ENCODE measurements around the gene BATF3.
"Not testable (repeated sequence)": the region's sequence is repeated elsewhere in the genome, so short reads cannot be mapped to it uniquely, and the experiment has no call there.

The BATF3 gene, protein sequence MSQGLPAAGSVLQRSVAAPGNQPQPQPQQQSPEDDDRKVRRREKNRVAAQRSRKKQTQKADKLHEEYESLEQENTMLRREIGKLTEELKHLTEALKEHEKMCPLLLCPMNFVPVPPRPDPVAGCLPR

DNA sequence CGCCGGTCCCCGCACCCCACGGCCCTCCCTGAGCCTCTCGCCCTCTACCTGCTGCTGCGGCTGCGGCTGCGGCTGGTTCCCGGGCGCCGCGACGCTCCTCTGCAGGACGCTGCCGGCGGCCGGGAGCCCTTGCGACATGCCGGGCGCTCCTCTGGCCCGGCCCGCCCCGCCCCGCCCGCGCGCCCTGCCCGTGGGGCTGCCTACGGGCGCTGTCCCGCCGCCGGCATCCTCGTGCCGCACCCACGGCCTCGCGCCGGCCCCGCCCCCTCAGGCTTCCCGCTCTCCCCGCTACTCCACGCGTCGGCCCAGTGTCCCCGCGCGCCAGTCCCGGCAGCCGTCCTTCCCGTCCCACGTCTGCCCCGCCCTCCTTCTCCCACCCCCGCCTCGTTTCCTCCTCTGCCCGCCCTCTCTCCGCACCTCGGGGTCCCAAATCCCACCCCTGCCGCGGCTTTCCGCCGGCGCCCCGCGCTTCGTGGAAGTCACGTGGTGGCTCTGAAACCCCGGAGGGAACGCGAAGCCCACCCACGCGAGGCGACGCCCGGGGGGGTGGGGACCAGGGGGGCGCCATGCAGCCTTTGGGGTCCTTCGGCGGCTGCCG is at the start of gene BATF3:
TSS of gene BATF3 (minus strand) at position 216 of the 598 bp plus-strand sequence. CDS start at position 138, 78 bp downstream.
- DNase-seq (ENCODE audit: low read depth, low spot score): no peak

DNA sequence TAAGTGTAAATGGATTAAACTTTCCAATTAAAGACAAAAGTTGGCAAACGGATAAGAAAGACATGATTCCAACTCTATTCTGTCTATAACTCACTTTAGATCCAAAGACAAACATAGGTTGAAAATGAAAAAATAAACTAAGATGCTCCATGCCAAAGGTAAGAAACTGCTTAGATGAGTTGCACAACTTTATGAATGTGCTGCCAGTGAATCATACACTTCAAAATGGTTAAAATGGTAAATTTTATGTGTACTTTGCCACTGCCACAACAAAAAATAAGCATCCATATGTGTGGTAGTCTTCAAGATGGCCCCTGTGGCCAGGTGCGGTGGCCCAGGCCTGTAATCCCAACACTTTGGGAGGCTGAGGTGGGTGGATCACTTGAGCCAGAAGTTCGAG is 46.9 kb upstream of the BATF3 start:
- DNase-seq (ENCODE audit: low read depth, low spot score): no peak

DNA sequence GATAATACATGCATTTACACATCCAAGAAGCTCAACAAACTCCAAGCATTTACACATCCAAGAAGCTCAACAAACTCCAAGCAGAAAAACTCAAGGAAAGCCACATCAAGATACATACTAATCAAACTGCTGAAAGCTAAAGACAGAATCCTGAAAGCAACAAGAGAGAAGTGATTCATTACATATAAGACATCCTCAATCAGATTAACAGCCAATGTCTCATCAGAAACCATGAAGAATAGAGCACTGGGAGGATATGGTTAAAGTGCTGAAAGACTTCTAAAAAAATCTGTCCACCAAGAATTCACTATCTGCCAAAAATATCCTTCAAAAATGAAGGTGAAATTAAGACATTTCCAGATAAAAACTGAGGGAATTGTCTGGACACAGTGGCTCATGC is 45.7 kb upstream of the BATF3 start:
- DNase-seq (ENCODE audit: low read depth, low spot score): no peak

DNA sequence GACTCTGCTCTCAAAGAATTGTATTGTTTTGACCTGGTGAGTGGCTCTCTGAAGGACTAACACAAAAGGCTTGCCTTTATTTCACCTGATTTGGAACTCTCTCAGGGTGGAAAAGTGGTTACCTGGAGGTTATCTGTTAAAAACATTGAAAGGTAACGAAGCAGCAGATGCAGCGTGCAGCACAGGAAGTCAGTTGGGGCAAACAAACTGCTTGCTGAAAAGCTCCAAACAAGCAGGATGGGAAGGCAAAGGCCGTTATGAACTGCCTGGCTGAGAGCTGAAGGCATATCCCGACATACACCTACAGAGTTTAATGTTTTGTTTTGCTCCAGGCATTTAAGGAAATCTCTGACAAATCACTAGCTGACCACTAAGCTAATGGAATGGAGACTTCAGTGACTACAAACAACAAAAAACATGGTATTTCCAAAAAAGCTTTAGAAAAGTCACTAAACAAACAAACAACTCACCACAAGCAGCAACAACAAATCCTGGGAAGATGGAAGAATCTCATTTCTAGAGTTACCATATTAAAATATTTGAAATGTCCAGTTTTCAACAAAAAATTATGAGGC is 44.3 kb upstream of the BATF3 start:
- no peak for DNase-seq (ENCODE audit: low read depth, low spot score)

DNA sequence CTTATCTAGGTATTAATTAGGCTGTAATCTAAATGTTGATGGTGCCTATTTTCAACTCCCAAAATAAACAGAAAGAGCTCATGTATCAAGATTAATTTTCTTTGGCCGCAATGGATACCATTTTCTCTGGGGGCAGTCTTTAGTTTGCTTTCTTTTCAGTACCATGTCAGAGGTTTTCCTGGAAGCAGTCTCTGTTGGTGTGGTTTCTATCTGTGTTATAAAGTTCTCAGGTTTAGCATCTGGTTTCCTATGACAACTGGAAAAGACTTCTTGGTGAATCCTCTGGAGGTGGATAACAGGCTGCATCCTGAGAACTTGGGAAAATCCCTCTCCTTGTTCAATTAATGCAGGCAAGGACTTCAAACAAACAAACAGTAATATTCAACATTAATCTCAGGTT is 38.7 kb upstream of the BATF3 start:
- DNase-seq (ENCODE audit: low read depth, low spot score): no peak

GRCh38 chr1:212737559-212737958 is 37.9 kb upstream of the BATF3 start:
- DNase-seq (ENCODE audit: low read depth, low spot score): no peak

DNA sequence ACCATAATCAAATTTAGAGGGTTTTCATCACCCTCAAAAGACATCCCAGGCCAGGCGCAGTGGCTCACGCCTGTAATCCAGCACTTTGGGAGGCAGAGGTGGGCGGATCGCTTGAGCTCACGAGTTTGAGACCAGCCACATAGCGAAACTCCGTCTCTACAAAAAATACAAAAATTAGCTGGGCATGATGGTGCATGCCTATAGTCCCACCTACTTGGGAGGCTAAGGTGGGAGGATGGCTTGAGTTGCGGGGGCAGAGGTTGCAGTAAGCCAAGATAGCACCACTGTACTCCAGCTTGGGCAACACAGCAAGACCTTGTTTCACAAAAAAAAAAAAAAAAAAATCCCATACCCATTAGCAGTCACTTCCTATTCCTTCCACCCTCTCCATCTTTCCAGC is 33.5 kb upstream of the BATF3 start:
- DNase-seq (ENCODE audit: low read depth, low spot score): no peak

DNA sequence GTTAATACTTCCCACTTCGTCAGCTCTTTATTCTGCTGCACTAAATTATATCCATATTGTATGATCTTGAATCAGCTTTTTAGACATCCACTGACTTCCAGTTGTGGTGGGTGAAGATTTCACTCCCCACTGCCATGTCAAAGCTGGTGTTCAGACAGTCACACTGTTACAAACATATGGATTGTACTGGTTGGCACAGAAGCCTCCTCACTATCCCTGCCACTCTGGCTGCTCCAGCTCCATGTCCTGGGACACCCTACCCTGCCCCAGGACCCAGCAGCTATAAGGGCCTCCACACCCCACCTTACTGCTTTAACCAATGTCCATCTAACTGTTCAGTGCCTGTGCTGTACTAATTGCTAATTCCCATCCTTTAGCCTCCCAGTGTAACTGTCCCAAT is 32.0 kb upstream of the BATF3 start:
- no peak for DNase-seq (ENCODE audit: low read depth, low spot score)

GRCh38 chr1:212728606-212729005 is 29.0 kb upstream of the BATF3 start:
- DNase-seq (ENCODE audit: low read depth, low spot score): no peak

- no peak for DNase-seq (ENCODE audit: low read depth, low spot score)
These were observed 27.9 kb upstream of the BATF3 start for GRCh38 chr1:212727386-212728181.

- not testable (repeated sequence) for DNase-seq (ENCODE audit: low read depth, low spot score)
These were observed 25.0 kb upstream of the BATF3 start for GRCh38 chr1:212724679-212725078.

DNA sequence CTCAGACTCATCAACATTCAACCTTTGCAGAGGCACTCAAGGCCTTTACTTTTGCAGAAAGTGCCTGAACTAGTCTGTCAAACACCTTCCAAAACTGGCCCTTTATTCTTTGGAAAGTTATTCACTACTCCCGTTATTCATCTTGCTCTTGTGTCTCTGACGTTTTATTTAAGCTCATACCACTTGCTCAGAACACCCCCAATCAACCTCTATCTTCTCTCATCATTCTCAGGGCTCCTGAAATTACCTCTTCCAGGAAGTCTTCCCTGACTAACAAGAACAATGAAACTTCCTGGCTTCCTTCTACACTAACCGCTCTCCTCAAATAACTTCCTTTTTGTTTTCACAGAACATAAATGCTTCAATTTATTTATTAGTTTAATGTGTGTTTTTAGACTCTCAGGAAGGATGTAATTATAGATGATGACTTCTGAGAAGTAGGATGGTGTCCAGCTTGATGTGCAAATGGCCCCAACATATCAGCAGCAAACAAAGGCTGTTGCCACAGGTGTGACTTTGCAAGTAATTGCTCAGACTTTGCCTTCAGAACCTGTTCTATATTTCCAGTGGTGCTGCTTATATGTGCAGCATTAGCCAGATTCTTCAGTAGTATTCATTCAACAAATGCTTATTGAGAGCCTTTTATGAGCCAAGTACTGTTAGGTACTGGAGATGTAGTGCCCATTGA is 22.8 kb upstream of the BATF3 start:
- no peak for DNase-seq (ENCODE audit: low read depth, low spot score)

GRCh38 chr1:212721388-212722247 is 22.0 kb upstream of the BATF3 start:
- no peak for DNase-seq (ENCODE audit: low read depth, low spot score)

- no peak for DNase-seq (ENCODE audit: low read depth, low spot score)
These were observed 20.0 kb upstream of the BATF3 start for GRCh38 chr1:212719633-212720032.

DNA sequence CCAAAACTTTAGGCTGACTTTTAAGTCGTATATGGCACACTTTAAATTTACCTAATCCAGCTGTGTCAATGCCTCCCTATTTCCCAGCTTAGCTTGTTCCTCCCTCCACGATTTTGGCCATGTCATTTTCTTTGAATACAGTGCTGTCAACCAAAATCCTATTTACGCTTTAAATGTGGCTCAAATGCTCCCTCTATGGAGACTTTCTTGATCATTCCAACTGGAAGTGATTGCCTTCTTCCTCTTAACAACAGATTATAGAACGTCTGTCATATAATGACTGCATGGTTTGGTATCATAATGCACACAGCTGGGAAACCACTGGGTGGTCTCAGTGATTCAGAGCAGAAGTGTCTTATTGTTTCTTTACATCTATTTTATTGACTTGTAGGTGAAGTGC is 18.9 kb upstream of the BATF3 start:
- no peak for DNase-seq (ENCODE audit: low read depth, low spot score)

- DNase-seq (ENCODE audit: low read depth, low spot score): no peak
These were observed 16.5 kb upstream of the BATF3 start for GRCh38 chr1:212716161-212716560.

- DNase-seq (ENCODE audit: low read depth, low spot score): no peak
These were observed 14.0 kb upstream of the BATF3 start for GRCh38 chr1:212713465-212714136.

GRCh38 chr1:212712451-212713303 is 13.0 kb upstream of the BATF3 start:
- no peak for DNase-seq (ENCODE audit: low read depth, low spot score)

DNA sequence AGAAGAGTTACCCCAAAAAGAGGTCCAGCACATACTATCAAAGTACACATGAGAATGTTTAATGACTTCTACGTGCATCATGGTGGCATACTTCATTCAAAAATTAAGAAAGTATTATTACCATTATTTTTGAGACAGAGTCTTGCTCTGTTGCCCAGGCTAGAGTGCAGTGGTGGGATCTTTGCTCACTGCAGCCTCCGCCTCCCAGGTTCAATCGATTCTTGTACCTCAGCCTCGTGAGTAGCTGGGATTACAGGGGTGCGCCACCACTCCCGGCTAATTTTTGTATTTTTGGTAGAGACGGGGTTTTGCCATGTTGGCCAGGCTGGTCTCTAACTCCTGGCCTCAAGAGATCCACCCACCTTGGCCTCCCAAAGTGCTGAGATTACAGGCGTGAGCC is 12.3 kb upstream of the BATF3 start:
- not testable (repeated sequence) for DNase-seq (ENCODE audit: low read depth, low spot score)

GRCh38 chr1:212710566-212710965 is 10.9 kb upstream of the BATF3 start:
- DNase-seq (ENCODE audit: low read depth, low spot score): no peak

All from activated naive CD8-positive, alpha-beta T cell treated with anti-CD3 and anti-CD28 coated beads, Interleukin-2, amount 50 U/mL, for 16 hours (primary cell).